D341Med (cell line): ENCODE data around the gene MMP21.

Experiments
- DNase-seq: peaks from one replicate; pipeline ENCODE4 v3.0.0; 2012; ENCODE audit warnings: low spot score

Gene MMP21

GRCh38 chr10:125762692-125763648 is 12.7 kb downstream of the MMP21 start:
- no peak for DNase-seq

DNA sequence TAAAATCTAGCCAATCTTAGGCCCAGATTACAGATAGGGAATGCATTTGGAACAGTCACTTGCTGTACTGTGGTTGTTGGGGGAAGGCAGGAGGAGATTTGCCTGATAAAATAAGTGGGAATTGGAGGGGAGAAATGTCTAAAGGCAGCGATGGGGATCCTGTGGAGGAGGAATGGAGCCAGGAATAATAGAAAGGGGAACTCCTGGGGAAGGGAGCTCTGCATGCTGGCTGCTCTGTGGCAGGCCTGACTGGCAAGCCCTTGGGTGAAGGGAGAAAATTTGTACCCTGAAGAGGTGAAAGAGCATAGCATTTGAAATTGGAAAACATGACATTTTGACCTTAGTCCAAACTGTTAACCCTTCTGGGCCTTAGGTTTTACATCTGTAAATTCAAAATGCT is 13.7 kb downstream of the MMP21 start:
- no peak for DNase-seq

DNA sequence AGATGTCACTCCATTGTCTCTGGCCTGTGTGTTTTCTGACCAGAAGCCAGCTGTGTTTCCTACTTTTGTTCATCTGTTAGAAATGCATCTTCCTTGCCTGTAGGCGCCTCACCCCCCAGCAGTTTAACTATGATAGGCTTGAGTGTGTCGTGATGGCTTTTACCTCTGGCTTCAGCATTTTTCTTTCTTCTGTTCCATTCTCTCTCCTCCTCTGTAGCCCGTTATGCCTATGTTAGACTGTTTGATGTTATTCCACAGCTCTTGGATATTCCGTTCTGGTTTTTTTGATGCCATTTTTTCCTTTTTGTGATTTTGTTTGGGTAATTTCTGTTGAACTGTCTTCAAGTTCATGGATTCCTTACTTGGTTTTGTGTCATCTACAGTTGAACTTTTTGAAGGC is 17.9 kb downstream of the MMP21 start:
- no peak for DNase-seq

GRCh38 chr10:125756853-125757487 is 18.7 kb downstream of the MMP21 start:
- DNase-seq = no peak

DNA sequence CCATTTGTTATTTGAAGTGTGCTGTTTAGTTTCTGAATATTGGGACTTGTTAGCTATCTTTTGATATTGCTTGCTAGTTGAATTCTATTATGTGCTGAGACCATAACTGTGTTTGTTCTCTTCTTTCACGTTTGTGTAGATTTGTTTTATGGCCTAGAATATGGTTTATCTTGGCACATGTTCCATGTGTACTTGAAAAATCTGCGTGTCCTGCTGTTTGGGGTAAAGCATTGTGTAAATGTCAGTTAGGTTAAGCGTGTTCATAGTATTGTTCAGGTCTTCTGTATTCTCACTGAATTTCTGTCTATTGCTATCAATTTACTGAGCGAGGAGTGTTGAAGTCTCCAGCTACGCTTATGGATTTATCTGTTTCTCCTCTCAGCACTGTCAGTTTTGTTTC is 19.4 kb downstream of the MMP21 start:
- no peak for DNase-seq

GRCh38 chr10:125747417-125747816 is 28.2 kb downstream of the MMP21 start:
- no peak for DNase-seq

DNA sequence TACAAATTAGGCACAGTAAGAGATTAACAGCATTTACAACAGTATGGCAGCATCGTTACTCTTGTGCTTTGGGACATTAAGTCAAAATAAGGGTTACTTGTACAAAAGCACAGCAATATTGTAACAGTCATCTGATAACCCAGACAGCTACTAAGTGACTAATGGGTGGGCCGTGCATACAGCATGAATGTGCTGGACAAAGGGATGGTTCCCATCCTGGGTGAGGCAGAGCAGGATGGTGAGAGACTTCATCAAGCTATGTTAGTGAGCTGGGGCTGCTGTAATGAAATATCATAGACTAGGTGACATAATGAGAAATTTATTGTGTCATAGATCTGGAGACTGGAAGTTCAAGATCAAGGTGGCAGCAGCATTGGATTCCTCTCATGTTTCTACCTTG is 30.7 kb downstream of the MMP21 start:
- no peak for DNase-seq

GRCh38 chr10:125742465-125742864 is 33.2 kb downstream of the MMP21 start:
- no peak for DNase-seq

DNA sequence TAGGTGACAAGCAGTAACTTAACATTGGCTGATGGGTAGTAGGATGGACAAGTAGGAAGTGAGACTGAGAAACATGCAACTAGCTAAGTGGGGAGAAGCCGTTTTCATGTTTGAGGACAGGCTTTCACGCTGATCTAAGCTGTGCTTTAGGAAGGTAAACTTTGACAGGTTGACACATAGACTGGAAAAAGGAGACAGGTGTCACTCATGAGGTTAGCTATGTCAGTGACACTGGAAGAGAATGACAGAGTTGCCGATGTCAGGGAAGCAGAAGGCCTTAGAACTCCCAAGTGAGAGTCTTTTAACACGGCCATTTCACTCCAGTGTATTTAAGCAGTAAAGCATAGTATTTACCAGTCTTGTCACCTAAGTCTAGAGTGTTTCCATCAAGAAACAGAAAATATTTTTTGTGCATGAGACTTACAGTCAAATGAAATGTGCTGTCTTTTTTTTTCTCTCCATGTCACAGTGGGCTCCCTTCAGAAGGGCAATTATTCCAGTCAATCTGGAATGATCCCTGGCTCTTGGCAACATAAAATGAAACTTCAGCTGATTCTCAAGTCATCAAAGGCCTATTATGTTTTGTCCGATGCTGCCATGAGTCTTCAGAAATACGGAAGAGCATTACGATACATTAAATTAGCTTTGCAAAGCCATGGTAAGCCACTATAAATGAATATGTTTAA is 35.5 kb downstream of the MMP21 start:
- DNase-seq = no peak

DNA sequence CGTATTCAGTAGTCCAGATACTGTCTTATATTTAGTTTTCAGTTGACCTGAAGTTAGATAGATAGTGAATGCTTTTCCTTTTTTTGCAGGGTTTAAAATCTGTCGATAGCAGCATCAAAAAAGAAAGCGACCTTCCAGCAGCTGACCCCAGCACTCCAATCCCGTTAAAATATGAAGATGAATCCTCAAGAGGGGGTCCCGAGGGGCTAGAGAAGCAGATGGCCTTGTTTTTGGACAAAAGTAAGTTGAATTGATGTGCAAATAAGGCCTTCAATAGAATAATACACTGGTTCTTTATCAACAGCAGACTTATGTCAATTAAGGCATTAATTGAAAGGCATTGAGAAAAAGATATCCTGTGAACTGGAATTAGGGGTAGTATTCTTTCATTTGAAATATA is 37.4 kb downstream of the MMP21 start:
- DNase-seq = no peak

- DNase-seq = no peak
These were observed 40.8 kb downstream of the MMP21 start for GRCh38 chr10:125734823-125735222.

- DNase-seq = no peak
These were observed 41.5 kb downstream of the MMP21 start for GRCh38 chr10:125734148-125734547.

- no peak for DNase-seq
These were observed 48.2 kb downstream of the MMP21 start for GRCh38 chr10:125727436-125727835.

DNA sequence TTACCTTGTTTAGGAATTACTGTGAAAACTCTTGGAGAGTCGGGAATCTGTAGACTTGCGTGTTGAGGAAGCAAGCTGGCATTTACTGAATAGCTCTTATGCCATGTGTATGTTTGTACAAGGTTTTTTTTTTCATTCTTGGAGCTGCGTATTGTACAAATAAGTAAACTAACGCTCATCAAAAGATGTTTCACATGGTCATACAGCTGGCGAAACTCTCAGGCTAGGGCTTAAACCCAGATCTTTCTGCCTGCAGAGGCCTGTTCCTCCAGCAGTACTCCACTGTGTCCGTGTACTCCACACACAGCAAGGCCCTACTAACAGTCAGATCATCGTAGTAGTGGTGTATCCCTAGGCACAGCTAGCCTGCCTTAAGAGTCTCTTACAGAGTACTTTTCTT is 48.7 kb downstream of the MMP21 start:
- DNase-seq = no peak

- DNase-seq = no peak
These were observed 52.8 kb downstream of the MMP21 start for GRCh38 chr10:125722811-125723210.

DNA sequence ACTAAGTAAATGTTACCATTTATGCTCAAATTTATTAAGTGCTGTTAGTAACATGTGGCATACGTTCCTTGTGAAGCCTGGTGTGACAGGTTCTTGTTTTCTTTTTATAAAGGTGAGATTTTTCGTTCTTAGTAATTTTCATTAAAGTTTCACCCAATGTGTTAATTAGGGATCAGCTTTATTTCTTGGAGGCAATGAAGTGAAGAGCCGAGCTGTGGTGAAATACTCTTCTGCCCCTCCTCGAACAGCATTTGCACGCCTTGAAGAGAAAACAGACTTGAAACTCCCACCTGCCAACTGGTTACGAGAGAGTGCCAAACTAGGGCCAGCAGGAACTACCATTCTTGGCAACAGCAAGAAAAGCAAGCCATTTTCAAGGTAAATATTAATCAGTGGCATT is 54.6 kb downstream of the MMP21 start:
- DNase-seq = no peak

DNA sequence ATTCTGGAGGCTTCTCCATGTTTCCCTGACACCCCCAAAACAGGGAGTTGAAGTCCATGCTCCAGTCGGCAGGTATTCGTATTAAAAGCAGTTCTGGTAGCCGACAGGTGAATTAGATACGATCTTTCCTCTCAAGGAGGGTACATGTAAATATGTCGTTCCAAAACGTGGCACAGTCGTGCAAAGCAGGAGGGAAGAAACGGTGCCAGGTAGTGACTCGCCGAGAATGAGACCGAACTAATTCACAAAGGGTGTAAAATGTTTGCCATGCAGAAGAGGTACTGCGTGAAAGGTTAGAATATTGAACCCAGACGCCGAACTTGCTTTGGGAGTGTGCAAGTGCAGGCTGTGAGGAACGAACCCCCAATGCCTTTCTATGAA is 55.6 kb downstream of the MMP21 start:
- no peak for DNase-seq

DNA sequence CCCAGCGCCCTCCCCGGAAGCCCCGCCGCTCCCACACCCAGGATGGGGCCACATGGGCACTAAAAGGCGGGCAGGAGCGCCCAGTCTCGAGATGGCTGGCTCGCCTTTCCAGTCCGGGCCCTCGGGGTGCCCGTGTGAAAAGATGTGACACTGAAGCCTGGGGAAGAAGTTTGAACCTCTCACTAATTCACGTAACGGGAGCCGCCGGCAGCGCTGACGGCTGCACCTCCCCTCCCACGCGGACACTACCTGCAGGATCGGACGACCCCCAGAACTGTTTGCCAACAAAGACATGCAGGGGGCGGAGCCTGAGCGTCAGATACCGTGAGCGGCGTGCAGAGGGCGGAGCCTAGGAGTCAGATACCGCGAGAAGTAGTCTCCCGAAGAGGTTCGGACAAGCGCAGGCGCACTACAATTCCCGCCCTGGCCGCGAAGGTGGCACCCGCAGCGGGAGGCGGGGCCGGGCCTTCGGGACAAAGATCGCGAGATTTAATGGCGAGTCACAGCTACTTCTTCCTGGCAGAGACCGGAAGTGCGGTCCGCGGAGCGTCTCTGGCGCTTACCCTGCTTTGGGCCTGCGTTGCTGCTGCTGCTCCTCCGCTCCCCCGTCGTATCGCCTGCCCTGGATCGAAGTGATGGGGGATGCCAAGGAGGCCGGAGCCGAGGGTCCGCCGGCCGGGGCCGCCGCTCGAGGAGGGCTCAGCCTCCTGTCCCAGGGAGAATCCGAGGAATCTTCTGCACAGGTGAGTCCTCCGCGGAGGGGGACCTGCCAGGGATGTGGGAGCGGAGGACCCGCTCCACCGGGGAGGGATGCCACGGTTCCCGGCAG is 56.2 kb downstream of the MMP21 start, which contains the start of gene EDRF1:
Gene EDRF1 (plus strand): TSS at position 537 of the 829 bp plus-strand sequence. CDS start 99 bp downstream, at position 636.
- DNase-seq = peak; percentile 92
